Mucosa of gallbladder (tissue), 1 donor: ENCODE data around the gene LY9. TPM values are rescaled to one million over a fixed set of nuclear protein-coding genes. Genes with fewer than 3 reads are reported as not detected.

Experiments used
- DNase-seq: peaks from one replicate; pipeline ENCODE4 v3.0.0-alpha.2; 2020; ENCODE audit warnings: low spot score
- total RNA-seq: library from RNA; stranded (reverse); gene quantifications from one replicate; pipeline ENCODE4 v1.2.1, GENCODE V29; 2021
- donor health status: DM: no; HTN: no; CAD: no.

Gene LY9
- total RNA-seq, 1 donor from 2014 or later = 3.9 TPM

GRCh38 chr1:160836981-160837557 lies 41.1 kb downstream of the LY9 start:
- DNase-seq = no peak

DNA sequence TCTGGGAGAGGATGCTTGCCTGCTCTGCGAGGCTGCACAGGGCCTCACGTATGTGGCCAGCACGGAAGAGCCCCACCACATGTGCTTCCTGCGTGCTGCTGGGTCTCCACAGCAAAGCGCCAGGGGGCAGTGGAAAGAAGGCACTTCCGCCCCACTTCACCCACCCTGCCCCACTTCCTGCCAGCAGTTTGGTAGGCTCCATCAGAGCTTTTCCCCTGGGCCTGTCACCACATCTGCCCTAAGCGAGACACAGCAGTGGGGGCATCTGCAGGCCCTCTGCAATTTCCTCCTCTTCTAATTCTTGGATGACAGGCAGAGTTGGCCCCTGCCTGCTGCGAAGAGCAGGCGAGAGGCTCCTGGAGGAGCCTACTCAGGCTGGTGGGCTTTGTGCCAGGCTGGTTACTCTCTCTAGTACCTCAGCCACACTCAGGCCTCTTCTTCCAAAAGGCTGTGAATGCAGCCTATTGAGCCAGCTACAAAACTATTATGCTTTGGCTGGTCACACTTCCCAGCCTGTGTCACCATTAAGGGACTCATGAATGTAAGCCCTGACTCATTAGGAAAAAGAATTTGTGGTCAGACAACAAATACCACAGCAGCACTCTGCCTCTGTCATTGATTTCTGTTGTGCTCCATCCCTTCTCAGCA lies 41.7 kb downstream of the LY9 start:
- DNase-seq = peak; percentile 56

DNA sequence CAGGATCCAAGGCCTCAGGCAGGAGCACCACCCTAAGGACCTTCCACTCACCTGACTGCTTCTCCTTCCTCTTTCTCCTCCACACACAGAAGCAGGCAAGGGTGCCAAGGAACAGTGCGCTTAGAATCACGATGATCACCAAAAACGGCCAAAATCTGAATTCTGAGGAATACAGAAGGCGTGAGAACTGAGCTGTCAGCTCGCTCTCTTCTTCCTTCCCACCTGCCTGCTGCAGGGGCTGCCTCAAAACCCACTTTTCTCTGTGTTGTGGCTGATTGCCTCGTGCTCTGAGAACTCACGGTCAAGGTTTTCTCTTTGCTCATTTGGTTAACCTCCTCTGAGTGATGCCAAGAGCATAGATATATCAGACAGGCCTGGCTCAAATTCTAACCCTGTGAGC lies 42.9 kb downstream of the LY9 start:
- DNase-seq = no peak

DNA sequence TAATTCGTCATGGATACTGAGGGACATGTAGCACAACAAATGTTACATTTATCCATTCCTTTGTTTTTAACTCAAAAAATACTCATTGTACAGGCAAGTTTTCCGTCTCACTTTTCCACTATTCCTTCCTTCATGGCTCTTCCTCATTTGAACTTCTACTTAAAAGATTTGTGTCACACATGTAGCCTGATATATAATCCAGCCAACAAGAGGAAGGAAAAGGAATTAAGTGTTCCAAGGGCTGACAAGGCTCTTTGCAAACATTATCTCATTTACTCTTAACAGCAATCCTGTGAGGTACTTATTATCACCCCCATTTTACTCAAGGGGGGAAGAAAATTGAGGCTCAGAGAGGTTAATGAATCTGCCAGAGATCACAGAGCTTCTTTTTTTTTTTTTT lies 43.8 kb downstream of the LY9 start:
- no peak for DNase-seq

GRCh38 chr1:160841079-160841478 lies 45.1 kb downstream of the LY9 start:
- DNase-seq = no peak

- no peak for DNase-seq
These were observed 48.7 kb downstream of the LY9 start for GRCh38 chr1:160844447-160845232.

DNA sequence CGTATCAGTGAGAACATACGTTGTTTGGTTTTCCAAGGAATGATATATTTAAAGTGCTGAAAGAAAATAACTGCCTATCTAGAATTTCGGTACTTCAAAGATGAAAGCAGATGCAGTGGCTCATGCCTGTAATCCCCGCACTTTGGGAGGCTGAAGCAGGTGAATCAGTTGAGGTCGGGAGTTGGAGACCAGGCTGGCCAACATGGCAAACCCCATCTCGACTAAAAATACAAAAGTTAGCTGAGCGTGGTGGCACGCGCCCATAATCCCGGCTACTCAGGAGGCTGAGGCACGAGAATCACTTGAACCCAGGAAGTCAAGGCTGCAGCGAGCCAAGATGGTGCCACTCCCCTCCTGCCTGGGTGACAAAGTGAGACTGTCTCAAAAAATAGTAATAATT lies 50.3 kb downstream of the LY9 start:
- no peak for DNase-seq

GRCh38 chr1:160850541-160850940 lies 54.6 kb downstream of the LY9 start:
- DNase-seq = no peak

GRCh38 chr1:160850993-160851392 lies 55.0 kb downstream of the LY9 start:
- DNase-seq = no peak

- no peak for DNase-seq
These were observed 57.0 kb downstream of the LY9 start for GRCh38 chr1:160853014-160853413.

GRCh38 chr1:160853754-160854153 lies 57.8 kb downstream of the LY9 start:
- DNase-seq = no peak

DNA sequence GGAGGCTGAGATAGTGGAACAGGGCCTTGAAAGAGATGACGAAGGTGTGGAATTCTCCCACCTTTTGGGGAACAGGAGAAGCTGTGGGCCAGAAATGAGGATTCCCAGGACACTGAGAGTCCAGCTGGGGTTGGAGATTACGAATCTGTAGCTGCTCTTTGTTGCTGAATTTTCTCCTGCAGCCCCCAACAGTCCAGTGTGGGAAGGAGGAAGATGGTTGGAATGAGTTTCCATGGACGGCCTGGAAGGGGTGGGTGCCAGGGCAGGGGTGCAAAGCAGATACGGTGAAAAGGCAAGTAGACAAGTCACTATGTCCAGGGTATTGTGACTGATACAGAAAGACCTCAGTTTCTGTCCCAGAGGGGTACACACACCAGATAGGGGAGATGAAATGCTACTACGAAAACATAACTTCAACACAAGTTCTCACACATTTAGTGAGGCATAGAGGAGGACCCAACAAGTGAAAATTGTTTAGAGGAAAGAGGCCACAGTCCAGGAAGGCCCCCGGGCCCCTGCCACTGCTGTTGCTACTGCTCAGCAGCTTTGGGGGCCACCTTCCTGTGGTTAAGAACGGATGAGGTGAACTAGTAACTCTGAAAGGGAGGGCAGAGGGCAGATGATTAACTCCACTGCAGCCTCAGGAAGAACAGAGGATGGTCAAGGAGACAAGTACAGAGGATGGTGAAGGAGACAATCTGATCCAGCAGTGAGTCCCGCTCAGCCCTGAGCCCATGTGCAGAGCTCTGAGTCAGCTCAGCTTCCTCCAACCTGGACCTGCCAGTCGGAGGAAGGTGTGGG lies 59.4 kb downstream of the LY9 start:
- DNase-seq = no peak

- peak; percentile 25 for DNase-seq
These were observed 62.1 kb downstream of the LY9 start for GRCh38 chr1:160858097-160858496.

DNA sequence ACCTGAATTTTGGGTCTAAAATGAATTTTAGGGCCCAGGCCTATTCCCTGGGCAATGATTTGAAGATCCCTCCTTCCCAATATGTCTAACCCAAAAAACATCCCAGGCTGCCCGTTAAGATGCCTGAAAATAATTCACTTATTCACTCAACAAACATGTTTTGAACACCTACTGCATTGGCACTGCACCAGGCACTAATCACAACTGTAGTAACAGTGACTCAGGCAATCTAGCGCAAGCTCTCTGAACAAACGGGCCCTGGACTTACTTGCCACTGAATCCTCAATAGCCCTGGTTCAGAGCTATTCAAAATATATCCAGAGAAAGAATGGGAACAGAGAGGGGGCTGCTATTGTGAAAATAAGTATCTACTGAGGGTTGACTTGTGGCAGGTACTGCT lies 62.5 kb downstream of the LY9 start:
- no peak for DNase-seq

DNA sequence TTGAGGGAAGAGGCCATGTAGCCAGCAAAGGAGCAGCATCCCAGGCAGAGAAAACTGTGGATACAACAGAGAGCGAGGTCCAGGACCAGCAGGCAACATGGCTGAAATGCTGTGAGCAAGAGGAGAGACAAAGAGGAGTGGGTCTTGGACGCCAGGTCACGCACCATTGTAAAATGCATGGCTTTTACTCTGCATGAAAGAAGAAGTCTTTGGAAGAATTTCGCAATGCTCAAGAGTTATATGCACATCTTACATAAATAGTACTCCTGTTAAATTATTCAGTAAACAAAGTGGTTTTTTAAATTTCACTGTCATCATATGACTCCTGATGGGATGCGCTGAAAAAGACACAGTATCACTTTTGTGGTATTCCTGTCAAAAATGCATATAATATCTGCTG lies 63.2 kb downstream of the LY9 start:
- no peak for DNase-seq

DNA sequence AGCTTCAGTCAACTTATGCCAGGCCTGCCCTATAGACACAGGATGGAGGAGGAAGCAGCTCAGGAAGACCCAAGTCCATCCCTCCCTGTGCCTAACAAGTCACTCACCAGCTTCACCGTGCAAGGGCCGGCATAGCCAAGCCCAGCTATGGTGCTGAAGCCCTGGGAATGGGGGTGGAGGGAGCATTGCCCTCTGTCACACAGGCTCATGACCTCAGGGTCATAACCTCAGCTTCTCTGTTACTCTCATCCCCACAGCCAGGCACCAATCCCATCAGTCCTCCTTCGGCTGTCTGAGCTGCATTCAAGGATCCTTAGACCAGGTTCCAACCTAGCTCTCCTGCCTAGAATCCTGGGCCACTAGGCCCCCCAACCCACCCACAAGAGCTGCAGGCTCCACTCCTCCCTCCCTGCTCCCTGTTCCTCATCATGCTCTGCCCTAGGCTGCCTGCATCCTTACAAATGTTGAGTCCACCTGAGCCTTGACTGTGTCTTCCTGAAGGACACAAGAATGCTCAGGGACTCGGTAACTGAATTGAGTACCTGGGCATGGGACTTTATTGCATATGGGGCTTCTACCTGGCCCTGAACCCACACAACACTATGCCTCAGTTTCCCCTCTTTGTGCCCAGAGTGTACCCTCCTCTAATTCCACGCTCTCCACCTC lies 65.0 kb downstream of the LY9 start:
- DNase-seq = no peak

- DNase-seq = no peak
These were observed 66.5 kb downstream of the LY9 start, which contains the start of gene CD244 for GRCh38 chr1:160862203-160863060. TSS of gene CD244 (minus strand) at chr1:160862887. CDS start at chr1:160862677, 210 bp downstream.

DNA sequence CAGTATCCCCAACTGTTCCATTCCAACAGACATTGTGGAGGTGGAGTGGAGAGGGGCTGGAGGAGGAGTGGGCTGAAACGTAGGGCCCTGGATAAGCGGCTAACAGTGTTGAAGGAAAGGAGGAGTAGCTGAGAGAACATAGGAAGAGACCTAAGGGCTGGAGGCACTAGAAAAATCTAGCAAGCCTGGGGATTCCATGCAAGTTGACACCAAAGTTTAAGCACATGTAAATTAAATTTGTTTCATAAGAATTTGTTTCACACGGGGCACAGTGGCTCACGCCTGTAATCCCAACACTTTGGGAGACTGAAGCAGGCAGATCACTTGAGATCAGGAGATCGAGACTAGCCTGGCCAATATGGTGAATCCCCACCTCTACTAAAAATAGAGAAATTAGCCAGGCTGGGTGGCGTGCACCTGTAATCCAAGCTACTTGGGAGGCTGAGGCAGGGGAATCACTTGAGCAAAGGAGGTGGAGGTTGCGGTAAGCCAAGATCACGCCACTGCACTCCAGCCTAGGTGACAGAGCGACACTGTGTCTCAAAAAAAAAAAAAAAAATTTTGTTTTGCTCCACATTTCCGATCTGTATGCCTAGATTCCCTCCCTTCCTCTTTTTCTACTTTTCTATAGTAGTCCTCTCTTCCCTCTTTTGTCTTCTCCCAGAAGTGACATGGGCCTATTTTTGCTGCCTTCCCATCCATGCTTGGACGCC lies 67.2 kb downstream of the LY9 start:
- no peak for DNase-seq

- no peak for DNase-seq
These were observed 67.8 kb downstream of the LY9 start for GRCh38 chr1:160863774-160864131.

DNA sequence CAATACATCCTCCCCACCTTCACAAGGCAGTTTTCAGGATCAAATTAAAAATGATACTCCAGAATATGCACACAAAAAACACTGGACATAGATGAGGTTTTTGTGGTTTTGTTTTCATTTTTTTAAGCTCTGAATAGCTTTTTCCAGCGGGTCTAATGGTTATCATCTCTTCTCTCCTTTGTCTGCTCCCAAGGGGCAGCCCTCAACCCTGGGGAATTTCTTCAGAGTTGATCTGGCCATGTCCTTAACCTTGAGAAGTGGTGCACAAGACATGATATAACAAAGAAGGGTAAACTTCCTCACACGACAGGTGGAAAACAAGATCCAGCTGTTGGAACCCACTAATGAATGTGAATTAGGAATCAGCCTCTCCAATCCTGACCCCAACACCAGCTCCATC lies 68.2 kb downstream of the LY9 start:
- no peak for DNase-seq
